DMS153 treated with DMSO at 0.1 percent for 48 hours (cell line): ENCODE data around the gene SLIT1.

Experiments
- DNase-seq: peaks from one replicate; lab custom pipeline; 2025; ENCODE audit not compliant: unreplicated experiment; lab: John Stamatoyannopoulos, UW

Gene SLIT1

DNA sequence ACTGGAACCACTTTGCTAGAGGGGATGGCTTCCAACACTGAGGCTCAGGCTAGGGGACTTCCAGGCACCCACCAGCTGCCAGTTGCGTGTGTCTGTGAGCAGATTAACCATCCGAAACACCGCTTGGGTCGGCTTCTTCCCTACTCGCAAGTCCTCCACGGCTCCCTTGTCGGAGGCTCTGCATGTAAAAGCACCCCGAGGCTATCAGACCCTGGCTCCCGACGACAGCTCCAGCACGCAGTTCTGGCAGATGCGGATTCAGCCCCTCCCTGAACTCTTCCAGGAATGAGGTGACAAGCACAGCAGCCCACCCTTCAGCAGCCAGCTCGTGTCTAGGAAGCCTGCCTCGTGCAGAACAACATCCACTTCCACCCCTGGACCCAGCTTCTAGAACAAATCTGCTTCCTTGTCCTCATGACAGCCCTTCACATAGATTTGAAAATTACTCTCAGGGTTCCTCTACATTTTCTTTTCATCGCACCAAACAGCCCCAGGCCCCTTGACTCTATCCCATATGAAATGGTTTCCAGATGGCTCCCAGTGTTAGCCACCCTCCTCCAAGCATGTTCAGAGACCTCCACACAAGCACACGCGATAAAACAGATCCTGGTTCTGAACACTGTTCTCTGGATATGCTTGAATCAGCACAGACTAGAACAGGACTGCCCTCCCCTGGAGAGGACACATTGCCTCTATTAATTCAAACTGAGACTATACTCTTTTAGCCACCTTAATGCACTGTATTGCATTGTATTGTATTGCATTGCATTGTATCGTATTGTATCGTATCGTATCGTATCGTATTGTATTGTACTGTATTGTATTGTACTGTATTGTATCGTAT is 44.6 kb downstream of the SLIT1 start:
- DNase-seq = no peak

- DNase-seq = no peak
Observed at GRCh38 chr10:97140049-97140846, 45.5 kb downstream of the SLIT1 start.

DNA sequence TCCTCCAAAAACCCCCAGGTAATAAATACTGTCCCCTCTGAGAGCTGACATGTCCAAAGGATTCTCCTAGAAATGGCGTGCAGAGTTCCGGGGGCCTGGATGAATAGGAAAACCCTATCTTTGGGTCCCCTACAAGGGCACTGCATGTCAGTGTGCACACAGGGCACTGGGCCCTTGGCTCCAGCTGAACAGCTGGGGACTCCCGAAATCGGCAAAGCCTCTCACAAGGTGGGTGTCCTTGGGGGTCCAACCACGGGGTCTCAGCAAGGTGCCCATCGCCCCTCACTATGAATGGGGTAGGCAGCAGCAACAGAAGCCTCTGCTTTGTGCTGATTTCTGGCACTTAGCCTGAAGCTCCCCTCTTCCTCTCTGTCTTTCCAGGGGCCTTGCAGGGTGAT is 46.1 kb downstream of the SLIT1 start:
- no peak for DNase-seq

- no peak for DNase-seq
Observed at GRCh38 chr10:97138846-97139245, 46.9 kb downstream of the SLIT1 start.

DNA sequence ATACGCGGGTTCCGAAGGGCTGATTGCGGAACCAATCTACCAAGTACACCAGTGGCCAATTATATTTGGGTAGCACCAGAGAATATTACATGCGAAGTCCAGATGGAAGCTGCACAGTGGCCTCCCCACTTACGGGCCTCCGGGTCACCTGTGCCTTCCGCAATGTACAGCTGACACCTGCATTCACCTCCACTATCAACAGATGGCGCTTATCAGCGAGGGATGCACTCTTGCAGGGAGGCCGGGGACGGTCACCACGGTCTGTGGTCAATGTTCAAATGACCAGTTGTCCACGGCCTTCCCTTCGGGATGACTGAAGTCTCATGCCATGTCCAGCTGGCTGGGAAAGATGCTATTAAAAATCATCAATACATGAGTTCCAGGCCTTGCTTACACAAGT is 47.6 kb downstream of the SLIT1 start:
- peak; percentile 29 for DNase-seq

GRCh38 chr10:97136756-97137155 is 49.0 kb downstream of the SLIT1 start:
- DNase-seq = no peak

GRCh38 chr10:97135464-97135863 is 50.3 kb downstream of the SLIT1 start:
- DNase-seq = no peak

DNA sequence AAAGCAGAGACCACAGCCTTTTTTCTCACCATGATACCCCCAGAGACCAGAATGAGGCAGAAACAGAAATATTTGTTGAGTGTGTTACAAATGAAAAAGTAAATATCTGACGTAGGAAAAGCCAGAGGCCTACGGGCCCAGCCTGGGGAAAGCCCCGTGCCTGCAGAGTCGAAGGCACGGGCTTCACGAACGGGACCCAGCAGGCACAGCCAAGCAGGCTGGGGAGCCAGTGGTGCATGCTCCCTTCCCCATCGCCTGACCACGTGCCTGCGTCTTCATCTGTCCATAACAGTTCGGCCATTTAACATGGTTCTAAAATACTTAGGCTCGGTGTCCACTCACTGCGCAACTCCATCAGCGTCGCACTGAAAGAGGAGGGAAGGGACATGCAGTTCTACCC is 50.8 kb downstream of the SLIT1 start:
- DNase-seq = no peak

- DNase-seq = peak; percentile 11
Observed at GRCh38 chr10:97134110-97134509, 51.6 kb downstream of the SLIT1 start.

GRCh38 chr10:97132273-97132672 is 53.5 kb downstream of the SLIT1 start:
- DNase-seq = no peak

GRCh38 chr10:97131666-97132065 is 54.1 kb downstream of the SLIT1 start:
- DNase-seq = no peak

DNA sequence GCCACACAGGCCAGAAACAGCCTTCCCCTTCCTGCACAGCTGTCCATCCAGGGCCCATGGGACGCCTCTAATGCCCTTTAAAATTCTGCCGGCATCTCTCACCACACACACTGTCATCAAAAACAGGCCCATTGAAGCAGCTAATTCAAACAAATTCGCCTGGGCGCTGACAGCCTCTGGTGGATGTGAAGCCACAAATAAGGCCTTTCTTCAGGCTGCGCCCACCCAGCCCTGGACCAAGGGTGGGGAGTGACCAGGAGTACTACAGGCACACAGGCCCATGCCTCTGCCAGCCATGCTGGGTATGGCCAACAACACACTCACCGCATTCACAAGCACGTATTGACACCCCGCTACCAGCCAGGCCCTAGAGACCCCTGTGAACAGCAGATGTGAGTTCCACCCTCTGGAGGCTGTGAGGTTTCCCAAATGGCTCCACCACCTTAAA is 54.6 kb downstream of the SLIT1 start:
- DNase-seq = no peak

GRCh38 chr10:97129666-97130065 is 56.1 kb downstream of the SLIT1 start:
- DNase-seq = no peak

DNA sequence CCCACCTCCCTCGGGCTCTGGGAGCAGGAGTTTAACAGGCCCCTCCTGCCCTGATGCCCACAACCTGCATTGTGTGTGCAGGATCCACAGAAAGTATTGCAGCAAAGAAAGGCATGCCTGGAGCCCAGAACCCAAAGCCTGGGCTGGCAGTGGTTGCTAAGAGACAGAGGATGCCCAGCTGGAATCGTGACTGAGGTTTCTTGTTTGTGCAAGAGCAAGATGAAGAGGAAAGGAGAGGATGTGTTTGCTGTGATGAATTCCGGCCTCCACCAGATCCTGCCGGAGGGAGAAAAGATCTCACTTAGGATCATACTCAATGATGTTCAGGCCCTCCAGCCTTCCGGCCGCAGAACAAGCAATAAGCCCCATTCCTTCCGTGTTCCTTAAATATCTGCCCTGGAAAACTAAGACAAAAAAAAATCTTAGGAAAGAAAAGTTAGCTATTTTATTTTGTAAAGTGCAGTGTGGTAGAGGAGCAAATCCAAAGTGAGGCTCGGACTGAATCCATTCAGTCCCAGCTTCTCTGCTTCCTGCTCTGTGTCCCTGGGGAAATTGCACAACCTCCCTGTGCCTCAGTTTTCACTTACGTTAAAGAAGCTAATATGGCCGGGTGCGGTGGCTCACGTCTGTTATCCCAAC is 57.1 kb downstream of the SLIT1 start:
- peak; percentile 41 for DNase-seq

GRCh38 chr10:97128039-97128492 is 57.7 kb downstream of the SLIT1 start:
- DNase-seq = peak; percentile 37

DNA sequence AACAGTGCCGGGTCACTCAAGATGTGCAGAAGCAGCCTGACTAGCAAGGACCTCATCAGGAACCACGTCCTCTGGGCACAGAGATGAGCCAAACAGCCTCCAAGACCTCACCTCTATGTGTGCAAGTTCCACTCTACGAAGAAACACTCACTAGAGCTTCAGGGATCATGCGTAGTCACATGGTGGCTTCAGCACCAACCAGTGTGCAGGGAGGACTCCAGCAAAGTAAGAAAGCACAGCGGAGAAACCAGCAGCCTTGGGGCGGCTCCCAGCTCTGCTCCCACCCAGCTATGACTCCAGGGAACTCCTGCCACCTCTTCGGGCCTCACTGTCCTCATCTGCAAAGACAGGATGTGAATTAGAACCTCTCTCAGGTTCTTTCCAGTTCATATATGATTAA is 58.2 kb downstream of the SLIT1 start:
- DNase-seq = no peak

- DNase-seq = peak; percentile 30
Observed at GRCh38 chr10:97124211-97124610, 61.5 kb downstream of the SLIT1 start.

DNA sequence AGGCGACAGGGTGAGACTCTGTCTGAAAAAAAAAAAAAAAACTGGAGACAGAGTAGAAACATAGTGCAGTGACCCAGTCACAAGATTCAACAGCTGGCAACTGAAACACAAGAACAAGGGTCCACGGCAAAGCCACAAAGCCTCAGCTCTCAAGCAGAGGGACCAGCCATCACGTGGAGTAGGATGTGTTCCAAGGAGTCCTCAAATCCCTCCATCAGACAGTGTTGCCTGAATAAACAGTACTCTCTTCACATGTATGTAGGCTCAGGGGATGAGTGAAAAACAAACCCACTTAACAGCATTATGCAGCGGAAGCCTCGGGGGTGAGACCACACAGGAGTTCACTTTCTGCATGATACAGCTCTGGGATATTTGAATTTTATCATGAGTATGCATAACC is 62.0 kb downstream of the SLIT1 start:
- DNase-seq = peak; percentile 69

GRCh38 chr10:97121041-97121440 is 64.7 kb downstream of the SLIT1 start:
- DNase-seq = no peak

DNA sequence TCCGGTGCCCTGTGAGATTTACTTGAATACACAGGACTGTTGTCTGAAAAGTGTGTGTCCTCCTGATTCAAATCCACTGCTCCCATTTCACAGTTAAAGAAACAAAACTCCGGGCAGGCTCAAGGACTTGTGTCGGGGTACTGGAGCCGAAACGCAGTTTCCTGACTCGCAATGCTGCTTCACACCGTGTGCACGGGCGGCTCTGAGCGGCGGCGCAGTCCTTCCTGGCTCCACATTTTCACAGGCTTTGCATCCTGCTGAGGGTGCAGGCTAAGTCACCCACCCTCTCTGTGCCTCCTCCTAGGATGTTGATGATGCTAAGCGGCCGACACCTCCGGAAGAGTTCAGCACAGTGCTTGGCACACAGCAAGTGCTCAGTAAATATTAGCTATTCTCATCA is 65.4 kb downstream of the SLIT1 start:
- DNase-seq = no peak

DNA sequence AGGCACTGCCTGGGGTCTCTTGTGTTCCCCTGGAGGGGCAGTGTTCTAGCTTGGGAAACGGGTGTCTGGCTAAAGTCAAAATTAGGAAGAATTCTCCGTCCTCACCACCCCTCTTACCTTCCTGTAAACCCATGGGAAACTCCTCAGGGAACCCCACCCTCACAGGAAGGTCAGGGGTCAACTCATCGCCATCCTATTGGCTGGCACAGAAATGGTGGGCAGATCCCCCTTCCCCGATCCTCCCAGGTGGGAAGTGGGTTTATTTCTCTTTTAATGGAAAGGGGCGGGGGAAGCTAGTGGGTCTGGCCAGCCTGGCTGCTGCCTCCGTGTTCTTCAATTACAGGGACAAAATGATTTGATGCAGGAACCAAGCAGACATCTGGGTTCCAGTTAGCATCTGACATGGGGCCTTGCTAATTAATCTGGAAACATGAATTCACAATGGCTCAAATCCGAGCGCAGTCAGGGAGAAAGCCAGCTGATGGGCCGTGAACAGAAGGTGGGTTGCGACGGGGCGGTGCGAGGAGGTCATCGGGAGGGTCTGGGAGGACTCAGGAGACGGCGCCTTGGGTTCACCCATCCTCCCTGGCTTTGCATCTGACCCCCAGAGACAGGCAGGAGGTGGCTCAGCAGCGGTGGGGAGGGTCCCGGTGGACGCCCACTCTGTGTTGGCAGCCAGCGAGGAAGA is 66.6 kb downstream of the SLIT1 start:
- DNase-seq = no peak
